WTC11 (cell line): Measurements from ENCODE around the gene SLC25A26. TPM values are rescaled to one million over a fixed set of nuclear protein-coding genes. Genes with fewer than 3 reads are reported as not detected.
A peak's percentile ranks its signal among the peaks of the same experiment; 100 is the strongest.

Experiments used
- ATAC-seq: fragments of 200-7000 bp; cut with Tn5 transposase; 2 replicates; pipeline ENCODE4 v1.10.0; 2021; ENCODE audit warnings: mild to moderate bottlenecking, moderate library complexity
- CTCF ChIA-PET: fragments of 300-600 bp; sonication (Branson Sonifier 250); formaldehyde crosslinking; loops from one replicate; lab custom pipeline; 2021; ENCODE audit warnings: antibody characterized with exemption; lab: Charles Lee
- POLR2A ChIA-PET: fragments of 350-600 bp; sonication (Branson Sonifier 250); formaldehyde crosslinking; loops from one replicate; lab custom pipeline; 2021; ENCODE audit warnings: antibody characterized with exemption; lab: Charles Lee
- DNase-seq: peaks from one replicate; pipeline ENCODE4 v3.0.0; 2021; ENCODE audit warnings: low spot score
- H3K27ac Mint-ChIP-seq: 2 replicates; pipeline ENCODE4 v1.8.0; 2021; ENCODE audit warnings: mixed read lengths
- H3K27me3 Mint-ChIP-seq: 2 replicates; pipeline ENCODE4 v1.8.0; 2021; ENCODE audit warnings: low read depth, mild to moderate bottlenecking, moderate library complexity, mixed read lengths
- H3K36me3 Mint-ChIP-seq: 2 replicates; pipeline ENCODE4 v1.8.0; 2021; ENCODE audit warnings: mixed read lengths
- H3K4me1 Mint-ChIP-seq: 2 replicates; pipeline ENCODE4 v1.8.0; 2022; ENCODE audit warnings: mixed read lengths
- H3K4me3 Mint-ChIP-seq: 2 replicates; pipeline ENCODE4 v1.8.0; 2021; ENCODE audit warnings: mild to moderate bottlenecking, moderate library complexity, mixed read lengths
- H3K9me3 Mint-ChIP-seq: 2 replicates; pipeline ENCODE4 v1.8.0; 2021; ENCODE audit warnings: mixed read lengths
- CREM ChIP-seq: sonication (generic); formaldehyde crosslinking; IDR thresholded peaks from 2 replicates; pipeline ENCODE4 v1.8.1; 2022; ENCODE audit warnings: mild to moderate bottlenecking, missing genetic modification reagents, moderate library complexity
- ESRRA ChIP-seq: sonication (generic); formaldehyde crosslinking; IDR thresholded peaks from 2 replicates; pipeline ENCODE4 v1.8.1; 2022; ENCODE audit warnings: mild to moderate bottlenecking, missing genetic modification reagents, borderline replicate concordance
- FOXJ3 ChIP-seq: sonication (generic); formaldehyde crosslinking; IDR thresholded peaks from 2 replicates; pipeline ENCODE4 v1.9.0; 2021; ENCODE audit warnings: missing genetic modification reagents, mild to moderate bottlenecking, borderline replicate concordance
- FOXP1 ChIP-seq: sonication (generic); formaldehyde crosslinking; IDR thresholded peaks from 2 replicates; pipeline ENCODE4 v1.8.0; 2022; ENCODE audit warnings: missing genetic modification reagents, mild to moderate bottlenecking, moderate library complexity, borderline replicate concordance
- HMGA2 ChIP-seq: fragments of 250-450 bp; sonication (Bioruptor Pico); IDR thresholded peaks from 2 replicates; pipeline ENCODE4 v1.4.0; 2021; ENCODE audit warnings: mild to moderate bottlenecking, moderate library complexity
- NFATC4 ChIP-seq: fragments of 250-450 bp; sonication (Bioruptor Pico); IDR thresholded peaks from 2 replicates; pipeline ENCODE4 v1.9.0; 2021; ENCODE audit warnings: mild to moderate bottlenecking
- PRRX2 ChIP-seq: fragments of 250-450 bp; sonication (Bioruptor Pico); IDR thresholded peaks from 2 replicates; pipeline ENCODE4 v1.8.0; 2021; ENCODE audit warnings: mild to moderate bottlenecking
- RORB ChIP-seq: fragments of 250-450 bp; sonication (Bioruptor Pico); IDR thresholded peaks from 2 replicates; pipeline ENCODE4 v1.9.0; 2021; ENCODE audit warnings: mild to moderate bottlenecking
- SMAD4 ChIP-seq: sonication (generic); formaldehyde crosslinking; IDR thresholded peaks from 2 replicates; pipeline ENCODE4 v1.8.0; 2022; ENCODE audit warnings: mild to moderate bottlenecking, missing genetic modification reagents
- SP1 ChIP-seq: sonication (generic); formaldehyde crosslinking; conservative IDR thresholded peaks from 2 replicates; pipeline ENCODE4 v1.8.1; 2022; ENCODE audit warnings: missing genetic modification reagents
- TEAD4 ChIP-seq: sonication (generic); formaldehyde crosslinking; IDR thresholded peaks from 2 replicates; pipeline ENCODE4 v1.8.0; 2022; ENCODE audit warnings: mild to moderate bottlenecking, missing genetic modification reagents
- TP53 ChIP-seq: sonication (generic); formaldehyde crosslinking; IDR thresholded peaks from 2 replicates; pipeline ENCODE4 v1.8.1; 2023; ENCODE audit warnings: mild to moderate bottlenecking, missing genetic modification reagents
- ZNF219 ChIP-seq: sonication (generic); formaldehyde crosslinking; IDR thresholded peaks from 2 replicates; pipeline ENCODE4 v1.8.0; 2023; ENCODE audit warnings: missing genetic modification reagents, mild to moderate bottlenecking, borderline replicate concordance
- ZNF232 ChIP-seq: sonication (generic); formaldehyde crosslinking; IDR thresholded peaks from 2 replicates; pipeline ENCODE4 v1.8.0; 2022; ENCODE audit warnings: mild to moderate bottlenecking, missing genetic modification reagents
- total RNA-seq: library from RNA; stranded (reverse); gene quantifications from 3 replicates; pipeline ENCODE4 v1.2.3, GENCODE V29; 2021
- TF ChIP-seq, protein P1 (sequence below): sonication (generic); formaldehyde crosslinking; IDR thresholded peaks from 2 replicates; pipeline ENCODE4 v1.8.0; 2023; ENCODE audit warnings: missing genetic modification reagents
- TF ChIP-seq, protein P2 (sequence below): sonication (generic); formaldehyde crosslinking; conservative IDR thresholded peaks from 2 replicates; pipeline ENCODE4 v1.8.1; 2022; ENCODE audit warnings: mild to moderate bottlenecking, missing genetic modification reagents
- TF ChIP-seq, protein P3 (sequence below): sonication (generic); formaldehyde crosslinking; IDR thresholded peaks from 2 replicates; pipeline ENCODE4 v1.8.1; 2023; ENCODE audit warnings: mild to moderate bottlenecking, missing genetic modification reagents
- TF ChIP-seq, protein P4 (sequence below): sonication (generic); formaldehyde crosslinking; IDR thresholded peaks from 2 replicates; pipeline ENCODE4 v1.8.0; 2022; ENCODE audit warnings: mild to moderate bottlenecking, missing genetic modification reagents
- TF ChIP-seq, protein P5 (sequence below): fragments of 250-450 bp; sonication (Bioruptor Pico); IDR thresholded peaks from 2 replicates; pipeline ENCODE4 v2.1.2; 2022; ENCODE audit warnings: mild to moderate bottlenecking, moderate library complexity
- TF ChIP-seq, protein P6 (sequence below): sonication (generic); formaldehyde crosslinking; IDR thresholded peaks from 2 replicates; pipeline ENCODE4 v1.8.1; 2023; ENCODE audit warnings: mild to moderate bottlenecking, missing genetic modification reagents, borderline replicate concordance

SLC25A26 gene
- total RNA-seq, 1 experiment from 2014 or later, result 29.1 TPM

DNA sequence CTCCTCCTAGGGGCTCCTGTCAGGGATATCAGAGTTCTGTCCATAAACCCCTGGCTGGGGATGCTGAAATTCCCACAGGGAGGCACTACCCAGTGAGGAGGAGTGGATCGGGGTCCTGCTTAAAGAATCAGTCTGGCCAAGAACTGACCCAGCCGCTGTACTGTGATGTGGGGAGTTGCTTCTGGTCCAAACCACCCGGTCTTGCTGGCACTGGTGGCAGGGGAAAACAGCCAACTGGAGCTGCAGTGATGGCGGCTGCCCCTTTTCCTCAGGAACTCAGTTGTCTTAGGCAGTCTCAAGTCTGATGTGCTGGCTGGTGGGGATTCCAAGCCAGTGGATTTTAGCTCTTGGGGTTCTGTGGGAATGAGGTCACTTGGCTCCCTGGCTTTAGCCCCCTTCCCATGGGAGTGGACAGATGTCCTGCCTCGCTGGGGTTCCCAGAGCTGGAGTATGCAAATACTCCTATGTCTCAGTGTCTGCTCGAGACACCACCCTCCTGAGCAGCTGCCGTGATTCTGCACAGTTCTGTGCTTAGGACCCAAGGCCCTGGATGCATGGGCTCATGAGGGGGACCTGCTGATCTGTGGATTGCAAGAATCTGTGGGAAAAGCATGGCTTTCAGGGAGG lies 97.1 kb downstream of the SLC25A26 start:
- DNase-seq (no peak), ATAC-seq (no peak)
- no peak overlapping the region for H3K4me3 Mint-ChIP-seq
- H3K9me3 Mint-ChIP-seq, result peaks cover 18% of the 10 kb centered on the region
- no peak for TF ChIP-seq SP1 (CRISPR knock-in tag)
- no peak for TF ChIP-seq ZNF219 (CRISPR knock-in tag)
- TF ChIP-seq, protein P1, sequence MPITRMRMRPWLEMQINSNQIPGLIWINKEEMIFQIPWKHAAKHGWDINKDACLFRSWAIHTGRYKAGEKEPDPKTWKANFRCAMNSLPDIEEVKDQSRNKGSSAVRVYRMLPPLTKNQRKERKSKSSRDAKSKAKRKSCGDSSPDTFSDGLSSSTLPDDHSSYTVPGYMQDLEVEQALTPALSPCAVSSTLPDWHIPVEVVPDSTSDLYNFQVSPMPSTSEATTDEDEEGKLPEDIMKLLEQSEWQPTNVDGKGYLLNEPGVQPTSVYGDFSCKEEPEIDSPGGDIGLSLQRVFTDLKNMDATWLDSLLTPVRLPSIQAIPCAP, result no peak
- TF ChIP-seq, protein P2, sequence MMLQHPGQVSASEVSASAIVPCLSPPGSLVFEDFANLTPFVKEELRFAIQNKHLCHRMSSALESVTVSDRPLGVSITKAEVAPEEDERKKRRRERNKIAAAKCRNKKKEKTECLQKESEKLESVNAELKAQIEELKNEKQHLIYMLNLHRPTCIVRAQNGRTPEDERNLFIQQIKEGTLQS (CRISPR knock-in tag), result no peak
- no peak for TF ChIP-seq RORB (CRISPR knock-in tag)
- no peak for TF ChIP-seq FOXJ3 (CRISPR knock-in tag)
- TF ChIP-seq SMAD4 (CRISPR knock-in tag), result no peak
- no peak for TF ChIP-seq ESRRA (CRISPR knock-in tag)
- TF ChIP-seq, protein P3, sequence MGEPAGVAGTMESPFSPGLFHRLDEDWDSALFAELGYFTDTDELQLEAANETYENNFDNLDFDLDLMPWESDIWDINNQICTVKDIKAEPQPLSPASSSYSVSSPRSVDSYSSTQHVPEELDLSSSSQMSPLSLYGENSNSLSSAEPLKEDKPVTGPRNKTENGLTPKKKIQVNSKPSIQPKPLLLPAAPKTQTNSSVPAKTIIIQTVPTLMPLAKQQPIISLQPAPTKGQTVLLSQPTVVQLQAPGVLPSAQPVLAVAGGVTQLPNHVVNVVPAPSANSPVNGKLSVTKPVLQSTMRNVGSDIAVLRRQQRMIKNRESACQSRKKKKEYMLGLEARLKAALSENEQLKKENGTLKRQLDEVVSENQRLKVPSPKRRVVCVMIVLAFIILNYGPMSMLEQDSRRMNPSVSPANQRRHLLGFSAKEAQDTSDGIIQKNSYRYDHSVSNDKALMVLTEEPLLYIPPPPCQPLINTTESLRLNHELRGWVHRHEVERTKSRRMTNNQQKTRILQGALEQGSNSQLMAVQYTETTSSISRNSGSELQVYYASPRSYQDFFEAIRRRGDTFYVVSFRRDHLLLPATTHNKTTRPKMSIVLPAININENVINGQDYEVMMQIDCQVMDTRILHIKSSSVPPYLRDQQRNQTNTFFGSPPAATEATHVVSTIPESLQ (CRISPR knock-in tag), result no peak
- no peak for TF ChIP-seq CREM
- TF ChIP-seq FOXP1, result no peak
- TF ChIP-seq, protein P4, sequence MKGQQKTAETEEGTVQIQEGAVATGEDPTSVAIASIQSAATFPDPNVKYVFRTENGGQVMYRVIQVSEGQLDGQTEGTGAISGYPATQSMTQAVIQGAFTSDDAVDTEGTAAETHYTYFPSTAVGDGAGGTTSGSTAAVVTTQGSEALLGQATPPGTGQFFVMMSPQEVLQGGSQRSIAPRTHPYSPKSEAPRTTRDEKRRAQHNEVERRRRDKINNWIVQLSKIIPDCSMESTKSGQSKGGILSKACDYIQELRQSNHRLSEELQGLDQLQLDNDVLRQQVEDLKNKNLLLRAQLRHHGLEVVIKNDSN (CRISPR knock-in tag), result no peak
- peaks cover 2% of the 10 kb centered on the region; the same call in 1 of the 2 replicates for H3K36me3 Mint-ChIP-seq
- no peak overlapping the region for H3K27ac Mint-ChIP-seq
- ChIA-PET POLR2A (interaction anchor here (0.8 kb wide), 1 partner anchor 11 kb away, joined by 3 read pairs; no protein-coding TSS in a partner anchor), CTCF (interaction anchor here (0.5 to 1.0 kb wide), 2 partner anchors 55 to 748 kb away, joined by 3 to 4 read pairs; no protein-coding TSS in a partner anchor)
- H3K4me1 Mint-ChIP-seq, result peaks cover 18% of the 10 kb centered on the region
- H3K27me3 Mint-ChIP-seq, result no peaks in the 10 kb centered on the region

DNA sequence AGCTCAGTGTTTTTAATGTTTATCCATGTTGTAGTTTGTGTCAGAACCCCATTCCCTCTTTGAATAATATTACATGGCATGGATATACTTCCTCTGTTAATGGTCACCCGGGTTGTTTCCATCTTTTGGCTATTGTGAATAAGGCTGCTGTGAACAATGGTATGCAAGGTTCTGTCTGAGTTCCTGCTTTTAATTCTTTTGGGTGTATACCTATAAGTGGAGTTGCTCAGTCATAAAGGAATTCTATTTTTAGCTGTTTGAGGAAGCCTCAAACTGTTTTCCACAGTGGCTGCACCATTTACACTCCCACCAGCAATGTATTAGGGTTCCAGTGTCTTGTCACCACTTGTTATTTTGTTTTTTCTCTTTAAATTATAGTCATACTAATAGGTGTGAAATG lies 99.6 kb downstream of the SLC25A26 start:
- ATAC-seq (no peak), DNase-seq (no peak)
- Mint-ChIP-seq H3K27ac (0 out of 2 replicates have a peak overlapping the region, but pooled peaks have one; percentile 10), H3K36me3 (no peaks in the 10 kb centered on the region), H3K4me1 (peaks cover 18% of the 10 kb centered on the region), H3K9me3 (peaks cover 14% of the 10 kb centered on the region), H3K27me3 (no peaks in the 10 kb centered on the region), H3K4me3 (no peak overlapping the region)
- TF ChIP-seq TEAD4 (CRISPR knock-in tag) (no peak), NFATC4 (CRISPR knock-in tag) (no peak), PRRX2 (CRISPR knock-in tag) (no peak), TP53 (CRISPR knock-in tag) (no peak), HMGA2 (CRISPR knock-in tag) (no peak), ZNF232 (CRISPR knock-in tag) (no peak)
- TF ChIP-seq, protein P5, sequence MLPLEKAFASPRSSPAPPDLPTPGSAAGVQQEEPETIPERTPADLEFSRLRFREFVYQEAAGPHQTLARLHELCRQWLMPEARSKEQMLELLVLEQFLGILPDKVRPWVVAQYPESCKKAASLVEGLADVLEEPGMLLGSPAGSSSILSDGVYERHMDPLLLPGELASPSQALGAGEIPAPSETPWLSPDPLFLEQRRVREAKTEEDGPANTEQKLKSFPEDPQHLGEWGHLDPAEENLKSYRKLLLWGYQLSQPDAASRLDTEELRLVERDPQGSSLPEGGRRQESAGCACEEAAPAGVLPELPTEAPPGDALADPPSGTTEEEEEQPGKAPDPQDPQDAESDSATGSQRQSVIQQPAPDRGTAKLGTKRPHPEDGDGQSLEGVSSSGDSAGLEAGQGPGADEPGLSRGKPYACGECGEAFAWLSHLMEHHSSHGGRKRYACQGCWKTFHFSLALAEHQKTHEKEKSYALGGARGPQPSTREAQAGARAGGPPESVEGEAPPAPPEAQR (CRISPR knock-in tag), result no peak
- TF ChIP-seq, protein P3 (CRISPR knock-in tag), result no peak
- TF ChIP-seq, protein P6, sequence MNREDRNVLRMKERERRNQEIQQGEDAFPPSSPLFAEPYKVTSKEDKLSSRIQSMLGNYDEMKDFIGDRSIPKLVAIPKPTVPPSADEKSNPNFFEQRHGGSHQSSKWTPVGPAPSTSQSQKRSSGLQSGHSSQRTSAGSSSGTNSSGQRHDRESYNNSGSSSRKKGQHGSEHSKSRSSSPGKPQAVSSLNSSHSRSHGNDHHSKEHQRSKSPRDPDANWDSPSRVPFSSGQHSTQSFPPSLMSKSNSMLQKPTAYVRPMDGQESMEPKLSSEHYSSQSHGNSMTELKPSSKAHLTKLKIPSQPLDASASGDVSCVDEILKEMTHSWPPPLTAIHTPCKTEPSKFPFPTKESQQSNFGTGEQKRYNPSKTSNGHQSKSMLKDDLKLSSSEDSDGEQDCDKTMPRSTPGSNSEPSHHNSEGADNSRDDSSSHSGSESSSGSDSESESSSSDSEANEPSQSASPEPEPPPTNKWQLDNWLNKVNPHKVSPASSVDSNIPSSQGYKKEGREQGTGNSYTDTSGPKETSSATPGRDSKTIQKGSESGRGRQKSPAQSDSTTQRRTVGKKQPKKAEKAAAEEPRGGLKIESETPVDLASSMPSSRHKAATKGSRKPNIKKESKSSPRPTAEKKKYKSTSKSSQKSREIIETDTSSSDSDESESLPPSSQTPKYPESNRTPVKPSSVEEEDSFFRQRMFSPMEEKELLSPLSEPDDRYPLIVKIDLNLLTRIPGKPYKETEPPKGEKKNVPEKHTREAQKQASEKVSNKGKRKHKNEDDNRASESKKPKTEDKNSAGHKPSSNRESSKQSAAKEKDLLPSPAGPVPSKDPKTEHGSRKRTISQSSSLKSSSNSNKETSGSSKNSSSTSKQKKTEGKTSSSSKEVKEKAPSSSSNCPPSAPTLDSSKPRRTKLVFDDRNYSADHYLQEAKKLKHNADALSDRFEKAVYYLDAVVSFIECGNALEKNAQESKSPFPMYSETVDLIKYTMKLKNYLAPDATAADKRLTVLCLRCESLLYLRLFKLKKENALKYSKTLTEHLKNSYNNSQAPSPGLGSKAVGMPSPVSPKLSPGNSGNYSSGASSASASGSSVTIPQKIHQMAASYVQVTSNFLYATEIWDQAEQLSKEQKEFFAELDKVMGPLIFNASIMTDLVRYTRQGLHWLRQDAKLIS (CRISPR knock-in tag), result no peak
- ChIA-PET POLR2A (no interaction called here), CTCF (interaction anchor here (0.6 kb wide), 1 partner anchor 10 kb away, joined by 8 read pairs; no protein-coding TSS in a partner anchor)
